ENCODE data around the gene MRPL42.
"Not testable (repeated sequence)": the region's sequence is repeated elsewhere in the genome, so short reads cannot be mapped to it uniquely, and the experiment has no call there.

The MRPL42 gene

DNA sequence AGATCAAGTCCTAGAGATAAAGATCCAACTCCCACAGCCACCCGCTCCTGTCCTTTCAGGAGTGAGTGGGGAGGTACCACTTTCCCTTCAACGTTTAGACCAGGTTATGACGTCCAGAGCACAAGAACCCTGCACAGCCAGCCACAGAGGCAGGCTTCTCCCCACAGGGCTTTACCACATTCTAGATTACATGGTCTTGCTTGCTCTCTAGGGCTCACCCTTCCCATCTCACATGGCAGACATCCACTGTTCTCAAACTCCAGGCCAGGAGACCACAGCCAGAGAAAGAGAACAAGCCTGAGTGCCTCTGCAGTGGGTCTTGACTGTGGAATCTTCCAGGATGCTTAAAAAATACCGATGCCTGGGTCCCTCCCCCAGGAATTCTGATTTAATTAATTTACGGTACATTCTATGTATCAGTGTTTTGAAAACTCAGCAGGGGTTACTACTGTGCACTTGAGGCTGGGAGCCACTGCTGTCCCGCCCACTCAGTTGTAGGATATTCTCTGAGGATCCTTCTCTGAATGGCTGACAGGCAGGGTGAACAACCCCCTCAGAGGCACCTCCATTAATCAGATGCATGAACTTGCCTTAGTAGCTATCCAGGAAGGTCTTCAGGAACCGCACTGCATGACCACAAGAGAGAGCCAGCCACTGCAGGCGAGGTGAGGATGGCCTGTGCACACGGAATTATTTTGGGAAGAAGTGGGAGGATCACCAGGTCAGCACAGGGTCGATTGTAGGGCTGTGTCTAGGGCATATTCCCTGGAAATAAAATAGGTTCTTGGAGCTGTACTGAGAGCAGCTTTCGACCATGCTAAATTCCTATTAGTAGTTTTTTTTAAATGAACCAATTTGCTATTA lies 83.7 kb downstream of the MRPL42 start:
- DNase-seq = no peak

DNA sequence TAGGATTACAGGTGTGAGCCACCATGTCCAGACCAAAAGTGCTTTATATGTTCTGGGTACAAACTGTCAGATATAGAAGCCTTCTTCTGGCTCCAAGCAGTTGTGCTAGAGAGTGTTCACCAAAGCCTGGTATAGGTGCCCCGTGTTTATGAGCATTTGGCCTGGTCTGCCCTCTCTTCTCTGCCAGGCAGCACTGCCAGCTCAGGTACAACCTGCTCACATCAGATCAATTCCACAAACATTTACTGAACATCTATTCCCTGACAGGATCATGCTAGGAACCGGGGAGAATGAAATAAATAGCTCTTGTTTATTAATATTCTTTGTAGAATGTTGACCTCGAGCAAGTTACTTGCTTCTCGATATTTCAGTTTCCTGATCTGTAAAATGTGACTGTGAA lies 85.1 kb downstream of the MRPL42 start:
- no peak for DNase-seq

DNA sequence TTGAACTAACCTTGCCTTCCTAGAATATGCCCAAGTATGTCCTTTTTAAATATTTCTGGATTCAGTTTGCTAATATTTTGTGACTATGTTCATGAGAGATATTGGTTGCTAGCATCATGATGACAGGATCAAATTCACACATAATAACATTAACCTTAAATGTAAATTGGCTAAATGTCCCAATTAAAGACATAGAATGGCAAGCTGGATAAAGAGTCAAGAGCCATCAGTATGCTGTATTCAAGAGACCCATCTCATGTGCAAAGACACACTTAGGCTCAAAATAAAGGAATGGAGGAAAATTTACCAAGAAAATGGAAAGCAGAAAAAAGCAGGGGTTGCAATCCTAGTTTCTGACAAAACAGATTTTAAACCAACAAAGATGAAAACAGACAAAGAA lies 90.6 kb downstream of the MRPL42 start:
- not testable (repeated sequence) for DNase-seq

DNA sequence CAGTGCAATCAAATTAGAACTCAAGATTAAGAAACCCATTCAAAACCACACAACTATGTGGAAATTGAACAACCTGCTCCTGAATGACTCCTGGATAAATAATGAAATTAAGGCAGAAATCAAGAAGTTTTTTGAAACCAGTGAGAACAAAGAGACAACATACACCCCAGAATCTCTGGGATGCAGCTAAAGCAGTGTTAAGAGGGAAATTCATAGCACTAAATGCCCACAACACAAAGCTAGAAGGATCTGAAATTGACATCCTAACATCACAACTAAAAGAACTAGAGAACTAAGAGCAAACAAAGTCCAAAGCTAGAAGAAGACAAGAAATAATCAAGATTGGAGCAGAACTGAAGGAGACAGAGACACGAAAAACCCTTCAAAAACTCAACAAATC lies 91.4 kb downstream of the MRPL42 start:
- DNase-seq = not testable (repeated sequence)

DNA sequence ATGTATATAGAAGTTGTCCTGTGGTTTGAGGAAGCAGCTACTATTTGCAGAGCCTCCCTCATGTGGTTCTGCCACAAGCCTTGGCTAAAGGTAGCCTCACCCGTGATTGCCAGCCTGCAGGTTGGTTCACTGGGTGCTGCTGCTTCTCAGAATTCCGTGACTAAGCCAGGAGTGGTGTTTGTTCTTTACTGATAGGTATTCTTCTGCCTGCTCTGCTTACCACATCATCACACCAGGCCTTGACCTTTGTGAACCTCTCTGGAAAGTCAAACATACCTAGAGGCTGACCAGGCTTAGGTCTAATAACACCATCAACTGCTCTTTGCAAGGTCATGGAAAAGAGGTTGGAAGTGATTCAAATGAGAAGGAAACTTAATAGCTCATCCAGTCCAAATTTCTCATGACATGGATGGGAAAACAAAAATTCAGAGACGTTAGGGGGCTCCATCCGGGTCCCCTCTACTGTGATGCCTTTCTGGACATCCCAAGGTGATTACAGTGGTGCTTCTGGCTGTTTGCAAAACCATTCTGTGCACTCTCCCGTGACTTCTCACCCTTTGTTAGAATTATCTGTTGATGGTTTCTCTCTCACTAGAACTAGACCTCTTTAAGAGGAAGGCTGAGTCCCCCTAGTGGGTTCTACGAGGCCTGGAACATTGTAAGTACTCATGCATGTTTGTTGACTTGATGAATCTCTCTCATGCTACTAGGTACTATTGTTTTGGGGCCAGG lies 96.7 kb downstream of the MRPL42 start:
- DNase-seq = peak; percentile 72

DNA sequence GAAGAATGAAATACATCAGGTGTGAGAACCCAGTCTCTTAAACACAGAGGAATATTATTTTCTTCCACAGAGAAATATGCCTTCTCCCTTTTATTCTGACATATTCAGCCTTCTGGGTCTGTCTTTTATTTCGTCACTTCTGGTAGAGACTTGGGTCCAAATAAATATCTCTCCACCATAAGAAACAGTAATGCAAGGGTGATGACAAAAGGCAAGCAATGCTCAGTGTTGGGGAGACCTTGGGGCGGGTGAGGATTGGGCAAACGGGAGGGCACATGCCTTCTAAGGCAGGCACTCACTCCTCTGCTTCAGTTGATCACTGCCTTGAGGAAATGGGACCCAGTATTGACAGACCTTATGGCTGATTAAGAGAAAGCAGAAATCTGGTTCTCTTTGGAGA lies 98.4 kb downstream of the MRPL42 start:
- no peak for DNase-seq

Data from hematopoietic multipotent progenitor cell treated with erythropoietin and hydrocortisone succinate and interleukin-3 and kit ligand, for 4 days (in vitro differentiated cells).